ENCODE data around the gene ULK2. TPM values are rescaled to one million over a fixed set of nuclear protein-coding genes. Genes with fewer than 3 reads are reported as not detected.

Gene ULK2
- total RNA-seq, 1 experiment from 2014 or later = 12.7 TPM

- TF ChIP-seq CBX3 (IDR thresholded peaks at IDR 0.05; ENCODE audit: low read depth) (no peak), EZH2phosphoT487 (IDR thresholded peaks at IDR 0.05; ENCODE audit: borderline replicate concordance) (no peak), ZNF274 (IDR thresholded peaks at IDR 0.05; ENCODE audit: low read depth, low read length) (no peak), ZFX (IDR thresholded peaks at IDR 0.05) (no peak), FOSL1 (IDR thresholded peaks at IDR 0.05; ENCODE audit: low read depth) (no peak), POLR2A (IDR thresholded peaks at IDR 0.05; ENCODE audit: borderline replicate concordance, extremely low read depth, insufficient read depth, insufficient read length) (no peak), CEBPB (IDR thresholded peaks at IDR 0.05; ENCODE audit: low read depth) (no peak), JUND (IDR thresholded peaks at IDR 0.05) (no peak), RAD21 (IDR thresholded peaks at IDR 0.05; ENCODE audit: low read depth) (no peak), SIN3A (IDR thresholded peaks at IDR 0.05; ENCODE audit: low read depth) (no peak), REST (IDR thresholded peaks at IDR 0.05; ENCODE audit: low read depth) (no peak), ELF1 (IDR thresholded peaks at IDR 0.05; ENCODE audit: borderline replicate concordance, low read depth) (no peak), SP1 (IDR thresholded peaks at IDR 0.05; ENCODE audit: low read depth) (no peak)
- TF ChIP-seq, protein P1, sequence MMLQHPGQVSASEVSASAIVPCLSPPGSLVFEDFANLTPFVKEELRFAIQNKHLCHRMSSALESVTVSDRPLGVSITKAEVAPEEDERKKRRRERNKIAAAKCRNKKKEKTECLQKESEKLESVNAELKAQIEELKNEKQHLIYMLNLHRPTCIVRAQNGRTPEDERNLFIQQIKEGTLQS (IDR thresholded peaks at IDR 0.05) = no peak
- TF ChIP-seq, protein P2, sequence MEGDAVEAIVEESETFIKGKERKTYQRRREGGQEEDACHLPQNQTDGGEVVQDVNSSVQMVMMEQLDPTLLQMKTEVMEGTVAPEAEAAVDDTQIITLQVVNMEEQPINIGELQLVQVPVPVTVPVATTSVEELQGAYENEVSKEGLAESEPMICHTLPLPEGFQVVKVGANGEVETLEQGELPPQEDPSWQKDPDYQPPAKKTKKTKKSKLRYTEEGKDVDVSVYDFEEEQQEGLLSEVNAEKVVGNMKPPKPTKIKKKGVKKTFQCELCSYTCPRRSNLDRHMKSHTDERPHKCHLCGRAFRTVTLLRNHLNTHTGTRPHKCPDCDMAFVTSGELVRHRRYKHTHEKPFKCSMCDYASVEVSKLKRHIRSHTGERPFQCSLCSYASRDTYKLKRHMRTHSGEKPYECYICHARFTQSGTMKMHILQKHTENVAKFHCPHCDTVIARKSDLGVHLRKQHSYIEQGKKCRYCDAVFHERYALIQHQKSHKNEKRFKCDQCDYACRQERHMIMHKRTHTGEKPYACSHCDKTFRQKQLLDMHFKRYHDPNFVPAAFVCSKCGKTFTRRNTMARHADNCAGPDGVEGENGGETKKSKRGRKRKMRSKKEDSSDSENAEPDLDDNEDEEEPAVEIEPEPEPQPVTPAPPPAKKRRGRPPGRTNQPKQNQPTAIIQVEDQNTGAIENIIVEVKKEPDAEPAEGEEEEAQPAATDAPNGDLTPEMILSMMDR (IDR thresholded peaks at IDR 0.05 in 2 of 3, conservative IDR thresholded peaks at IDR 0.05 in 1 of 3; ENCODE audit: borderline replicate concordance in 1 of 3, insufficient read depth in 1 of 3, low read depth in 2 of 3, low read length in 2 of 3) = no peak
- Histone ChIP-seq H3K9ac (ENCODE audit: low read length) (no peak overlapping the region), H2AFZ (ENCODE audit: low read depth, low read length, poor library complexity, severe bottlenecking) (no peak overlapping the region), H3K27me3 (ENCODE audit: insufficient read depth, low read length) (no peaks in the 10 kb centered on the region), H3K4me1 (ENCODE audit: control insufficient read depth in 1 of 2, insufficient read depth in 2 of 2, low read length in 2 of 2) (peaks cover 2 to 6% of the 10 kb centered on the region in 2 experiments; a peak in 2 of 4 replicates), H3K9me2 (ENCODE audit: insufficient read depth) (no peaks in the 10 kb centered on the region), H3K9me3 (ENCODE audit: control insufficient read depth in 1 of 2, insufficient read depth in 1 of 2, low read depth in 1 of 2, low read length in 2 of 2) (no peaks in the 10 kb centered on the region), H3K4me2 (ENCODE audit: low read length) (no peak overlapping the region), H3K27ac (ENCODE audit: low read depth, low read length) (no peak overlapping the region), H4K20me1 (ENCODE audit: insufficient read depth) (no peaks in the 10 kb centered on the region), H3K4me3 (replicated peaks in 1 of 2; ENCODE audit: low read depth in 1 of 2, low read length in 2 of 2) (no peak overlapping the region), H3K79me2 (ENCODE audit: insufficient read depth, low read length) (no peaks in the 10 kb centered on the region), H3K36me3 (ENCODE audit: control insufficient read depth in 1 of 2, insufficient read depth in 2 of 2, low read length in 2 of 2) (no peaks in the 10 kb centered on the region)
- DNase-seq (ENCODE audit: low read depth, low spot score) (no peak), ATAC-seq (no peak)
- intact Hi-C loops (cut with micrococcal nuclease) = no loop called here
- ChIA-PET RAD21 (ENCODE audit: low non-redundant PET in 1 of 2, low total read pairs in 2 of 2, uncharacterized antibody in 2 of 2, unreplicated experiment in 2 of 2) (no interaction called here), CTCF (no interaction called here), POLR2A (no interaction called here)
- BruUV-seq (replicated peaks) = no TSS peak
Measured at GRCh38 chr17:19726631-19727376, 140.9 kb downstream of the ULK2 start.
